ENCODE data around the gene PHLDA3. TPM values are rescaled to one million over a fixed set of nuclear protein-coding genes. Genes with fewer than 3 reads are reported as not detected.
A peak's percentile ranks its signal among the peaks of the same experiment; 100 is the strongest.

Gene PHLDA3
- total RNA-seq, 2 experiments from 2014 or later = 2.2 to 3.5 TPM

DNA sequence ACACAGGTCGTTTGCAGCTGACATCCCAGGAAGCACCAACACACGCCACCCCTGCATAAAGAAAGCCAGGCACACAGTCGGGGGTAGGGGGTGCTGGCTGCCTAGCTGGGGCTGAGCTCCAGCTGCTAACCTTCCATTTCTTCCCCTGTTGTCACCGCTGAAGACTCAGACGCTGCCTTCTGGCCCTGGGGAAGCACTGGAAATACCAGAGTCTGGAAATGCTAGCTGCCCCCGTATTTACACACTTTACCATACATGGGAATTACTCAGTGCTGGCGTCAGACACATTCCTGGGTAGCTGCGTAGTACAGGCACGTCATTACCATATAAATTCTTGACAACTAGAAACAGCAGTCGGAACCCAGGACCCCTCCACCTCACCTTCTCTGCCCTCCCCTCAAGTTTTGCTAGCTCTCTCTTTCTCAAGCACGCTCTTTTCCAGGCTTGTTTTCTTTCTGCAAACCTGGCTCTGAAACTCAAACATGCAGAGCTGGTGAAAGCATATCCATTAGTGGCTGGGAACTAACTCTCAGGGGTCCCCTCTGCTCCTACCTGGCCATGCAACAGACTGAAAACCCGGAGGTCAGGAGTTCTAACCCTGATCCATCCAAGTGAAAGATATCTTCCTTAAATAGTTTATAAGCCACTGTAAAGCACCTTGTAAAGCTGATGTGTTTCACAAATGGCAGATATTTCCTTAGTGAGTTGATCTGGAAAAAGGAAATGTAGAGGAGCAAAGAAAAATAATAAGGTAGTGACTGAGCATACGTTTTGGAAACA, 34.6 kb upstream of the PHLDA3 start:
- ChIA-PET POLR2A (no interaction called here), CTCF (interaction anchor here (0.5 to 8.1 kb wide), 7 partner anchors 8 to 599 kb away, joined by 3 to 94 read pairs (median 5); no protein-coding TSS in a partner anchor)
- H3K36me3 Mint-ChIP-seq (ENCODE audit: low read depth) = peaks cover 1% of the 10 kb centered on the region
- intact Hi-C loops (cut with DNase I, micrococcal nuclease) = loop anchor here in 1 of 2 experiments (10.0 kb wide), 1 partner anchor 641 kb away; the partner anchor contains the start of gene ARL8A
- H3K4me1 Mint-ChIP-seq = peaks cover 31% of the 10 kb centered on the region
- ATAC-seq (no peak), DNase-seq (no peak)
- no peaks in the 10 kb centered on the region for H3K9me3 Mint-ChIP-seq (ENCODE audit: low read depth)
- H3K27ac Mint-ChIP-seq = no peak overlapping the region
- H3K27me3 Mint-ChIP-seq = no peaks in the 10 kb centered on the region
- H3K4me3 Mint-ChIP-seq = no peak overlapping the region

DNA sequence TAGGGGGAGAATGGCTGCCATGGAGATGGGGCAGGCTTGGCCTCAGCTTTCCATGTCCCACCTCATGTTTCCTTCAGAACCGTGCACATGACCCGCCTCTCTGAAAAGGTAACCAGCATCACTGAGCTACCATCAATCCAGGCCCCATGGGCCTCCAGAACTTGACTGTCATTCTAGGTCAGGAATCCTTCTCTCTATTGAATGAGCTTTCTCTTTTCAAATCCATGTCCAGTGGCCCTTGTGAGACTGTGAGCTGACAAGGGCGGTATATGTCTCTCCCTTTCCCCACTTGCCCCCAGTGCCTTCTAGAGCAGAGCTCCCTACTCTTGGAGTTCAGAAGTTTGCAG, 33.5 kb upstream of the PHLDA3 start:
- ATAC-seq (no peak), DNase-seq (no peak)
- POLR2A ChIA-PET = no interaction called here
- H3K27me3 Mint-ChIP-seq = no peaks in the 10 kb centered on the region
- H3K4me1 Mint-ChIP-seq = peaks cover 26% of the 10 kb centered on the region
- no peak overlapping the region for H3K4me3 Mint-ChIP-seq
- CTCF ChIA-PET = interaction anchor here (0.5 to 8.1 kb wide), 7 partner anchors 9 to 957 kb away, joined by 3 to 94 read pairs (median 3); no protein-coding TSS in a partner anchor
- H3K9me3 Mint-ChIP-seq (ENCODE audit: low read depth) = no peaks in the 10 kb centered on the region
- no peak overlapping the region for H3K27ac Mint-ChIP-seq
- no peaks in the 10 kb centered on the region for H3K36me3 Mint-ChIP-seq (ENCODE audit: low read depth)
- intact Hi-C loops (cut with DNase I, micrococcal nuclease) = loop anchor here in 1 of 2 experiments (10.0 kb wide), 1 partner anchor 642 kb away; the partner anchor contains the start of gene ARL8A

DNA sequence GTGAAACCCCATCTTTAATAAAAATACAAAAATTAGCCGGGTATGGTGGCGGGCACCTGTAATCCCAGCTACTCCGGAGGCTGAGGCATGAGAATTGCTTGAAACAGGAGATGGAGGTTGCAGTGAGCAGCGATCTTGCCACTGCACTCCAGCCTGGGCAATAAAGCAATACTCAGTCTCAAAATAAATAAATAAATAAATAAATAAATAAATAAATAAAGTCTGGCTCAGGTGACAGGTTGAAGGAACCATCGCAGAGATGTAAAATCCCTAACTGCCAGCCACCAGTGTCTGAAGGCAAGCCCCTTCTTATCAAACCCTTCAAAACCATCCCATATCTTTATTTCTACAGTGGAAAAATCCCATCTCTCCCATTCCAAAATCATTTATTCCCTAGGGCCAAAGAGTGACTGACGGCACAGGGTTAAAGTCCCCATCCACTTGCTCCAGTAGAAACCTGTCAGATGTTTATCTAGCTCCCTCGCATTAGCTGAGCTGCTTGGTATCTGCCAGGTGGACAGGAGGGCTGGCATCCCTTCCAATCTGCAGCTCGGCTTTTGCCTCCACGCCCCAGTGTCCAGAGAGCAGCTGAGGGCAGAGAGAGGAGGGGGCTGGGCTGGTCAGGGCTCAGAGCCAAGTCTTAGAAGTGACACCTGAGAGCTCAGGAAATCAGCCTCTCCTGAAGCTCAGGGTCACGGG, 33.0 kb upstream of the PHLDA3 start:
- Mint-ChIP-seq H3K4me1 (peaks cover 22% of the 10 kb centered on the region), H3K36me3 (ENCODE audit: low read depth) (no peaks in the 10 kb centered on the region), H3K27me3 (no peaks in the 10 kb centered on the region), H3K4me3 (no peak overlapping the region), H3K9me3 (ENCODE audit: low read depth) (no peaks in the 10 kb centered on the region), H3K27ac (no peak overlapping the region)
- ChIA-PET CTCF (interaction anchor here (0.6 to 8.1 kb wide), 4 partner anchors 10 to 248 kb away, joined by 3 to 94 read pairs (median 26); no protein-coding TSS in a partner anchor), POLR2A (no interaction called here)
- DNase-seq = no peak
- no peak for ATAC-seq
- intact Hi-C loops (cut with DNase I, micrococcal nuclease) = loop anchor here in 1 of 2 experiments (10.0 kb wide), 1 partner anchor 643 kb away; the partner anchor contains the start of gene ARL8A

DNA sequence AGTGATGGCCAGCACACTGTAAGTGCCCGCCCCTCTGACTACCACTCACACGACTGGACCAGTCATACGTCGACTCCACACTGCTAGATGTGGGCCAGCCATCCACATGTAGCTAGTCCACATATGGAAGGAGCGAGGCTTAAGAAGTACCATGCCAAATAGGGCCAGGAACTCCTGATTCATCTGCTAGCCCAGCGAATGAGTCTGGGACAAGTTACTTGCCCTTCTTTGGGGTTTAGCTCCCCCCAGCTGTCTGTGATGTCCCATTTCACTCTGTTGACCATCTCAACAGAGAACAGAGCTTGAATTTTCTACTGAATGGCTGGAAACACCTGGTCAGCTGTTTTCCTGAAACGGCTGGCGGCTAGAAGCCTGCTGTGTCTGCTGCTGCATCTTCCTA, 32.2 kb upstream of the PHLDA3 start:
- no peak overlapping the region for H3K4me3 Mint-ChIP-seq
- ATAC-seq = no peak
- no peaks in the 10 kb centered on the region for H3K9me3 Mint-ChIP-seq (ENCODE audit: low read depth)
- no peaks in the 10 kb centered on the region for H3K36me3 Mint-ChIP-seq (ENCODE audit: low read depth)
- no peak overlapping the region for H3K27ac Mint-ChIP-seq
- peaks cover 19% of the 10 kb centered on the region for H3K4me1 Mint-ChIP-seq
- intact Hi-C loops (cut with DNase I, micrococcal nuclease) = loop anchor here in 1 of 2 experiments (10.0 kb wide), 1 partner anchor 644 kb away; the partner anchor contains the start of gene ARL8A
- no peaks in the 10 kb centered on the region for H3K27me3 Mint-ChIP-seq
- ChIA-PET POLR2A (no interaction called here), CTCF (interaction anchor here (0.7 to 8.1 kb wide), 6 partner anchors 9 to 1880 kb away, joined by 3 to 94 read pairs (median 6); no protein-coding TSS in a partner anchor)
- DNase-seq = no peak

DNA sequence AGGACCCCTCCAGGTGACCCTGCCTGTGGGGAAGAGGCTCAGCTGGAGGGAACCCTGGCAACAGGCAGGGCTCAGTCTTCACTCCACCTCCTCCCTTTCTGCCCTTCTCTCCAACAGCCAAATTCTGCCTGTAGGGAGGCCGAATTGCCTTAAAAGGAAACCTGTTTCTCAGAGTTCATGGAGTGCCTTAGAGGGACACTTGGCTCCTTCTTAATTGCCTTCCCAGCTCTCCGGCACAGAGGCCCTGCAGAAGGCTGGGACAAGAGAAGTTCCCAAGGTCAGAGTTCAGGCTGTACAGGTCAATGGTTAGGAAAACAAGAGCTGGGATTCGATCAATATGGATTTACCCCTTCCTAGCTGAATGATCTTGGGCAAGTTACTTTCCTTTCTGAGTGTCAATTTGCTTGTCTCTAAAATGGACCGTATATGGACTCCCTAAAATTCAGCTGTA, 31.7 kb upstream of the PHLDA3 start:
- H3K4me1 Mint-ChIP-seq = peaks cover 14% of the 10 kb centered on the region
- no peak for DNase-seq
- H3K27ac Mint-ChIP-seq = no peak overlapping the region
- no peak for ATAC-seq
- intact Hi-C loops (cut with DNase I, micrococcal nuclease) = loop anchor here in 1 of 2 experiments (10.0 kb wide), 1 partner anchor 644 kb away; the partner anchor contains the start of gene ARL8A
- no peak overlapping the region for H3K4me3 Mint-ChIP-seq
- no peaks in the 10 kb centered on the region for H3K27me3 Mint-ChIP-seq
- CTCF ChIA-PET = interaction anchor here (0.7 to 8.1 kb wide), 6 partner anchors 9 to 1880 kb away, joined by 3 to 94 read pairs (median 6); no protein-coding TSS in a partner anchor
- POLR2A ChIA-PET = no interaction called here
- no peaks in the 10 kb centered on the region for H3K9me3 Mint-ChIP-seq (ENCODE audit: low read depth)
- no peaks in the 10 kb centered on the region for H3K36me3 Mint-ChIP-seq (ENCODE audit: low read depth)

DNA sequence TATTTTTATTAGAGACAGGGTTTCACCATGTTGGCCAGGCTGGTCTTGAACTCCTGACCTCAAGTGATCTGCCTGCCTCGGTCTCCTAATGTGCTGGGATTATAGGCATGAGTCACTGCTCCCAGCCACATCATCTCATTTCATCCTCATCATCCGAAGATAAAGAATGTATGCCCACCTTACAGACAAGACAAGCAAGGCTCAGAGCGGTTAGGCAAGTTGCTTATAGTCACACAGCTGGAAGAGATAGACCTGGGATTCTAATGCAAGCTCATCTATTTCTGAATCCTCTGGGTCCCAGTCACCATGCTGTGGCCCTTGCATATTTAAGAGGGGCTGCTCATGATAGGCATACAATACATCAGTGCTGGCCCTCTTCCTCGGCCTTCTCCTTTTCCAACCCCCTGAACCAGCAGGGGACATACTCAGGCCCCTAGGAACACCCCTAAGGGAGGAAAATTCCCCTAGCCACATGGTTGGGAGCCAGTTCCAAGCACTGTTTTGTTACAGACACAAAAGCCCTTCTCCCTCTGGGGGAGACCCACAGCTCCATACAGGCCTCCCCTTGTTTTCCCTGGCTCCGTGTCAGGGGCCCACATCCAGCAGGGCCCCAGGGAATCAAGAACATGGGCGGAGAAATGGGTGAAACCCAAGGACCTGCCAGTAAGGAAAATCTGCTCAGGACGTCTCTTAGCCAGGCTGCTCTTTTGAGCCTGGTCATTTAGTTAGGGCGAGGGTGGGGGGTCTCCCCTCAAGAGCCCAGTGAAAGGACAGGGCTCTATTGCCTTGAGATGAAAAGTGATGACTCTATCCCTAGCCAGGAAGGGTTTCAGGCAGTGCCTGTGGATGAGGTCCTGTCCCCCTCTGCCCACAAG, 31.0 kb upstream of the PHLDA3 start:
- POLR2A ChIA-PET = no interaction called here
- H3K9me3 Mint-ChIP-seq (ENCODE audit: low read depth) = no peaks in the 10 kb centered on the region

DNA sequence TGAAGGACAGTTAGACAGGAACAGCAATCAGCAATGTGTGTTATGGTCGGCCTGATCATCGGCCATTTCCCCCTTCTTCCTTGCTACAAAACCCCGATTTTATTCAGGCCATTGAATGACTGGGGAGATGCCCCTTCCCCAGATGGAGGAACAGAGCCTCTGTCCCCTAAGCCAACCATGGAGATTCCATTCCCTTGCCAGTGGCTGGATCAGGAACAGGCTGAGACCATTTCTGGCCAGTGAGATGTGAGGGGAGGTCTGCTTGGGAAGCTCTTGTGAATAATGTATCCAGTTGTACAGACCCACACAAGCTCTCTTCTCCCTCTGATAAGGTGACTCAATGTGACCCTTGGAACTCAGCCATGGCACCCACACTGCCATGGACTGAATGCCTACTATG, 30.2 kb upstream of the PHLDA3 start:
- H3K36me3 Mint-ChIP-seq (ENCODE audit: low read depth) = peaks cover 7% of the 10 kb centered on the region
- intact Hi-C loops (cut with DNase I, micrococcal nuclease) = no loop called here
- DNase-seq (no peak), ATAC-seq (no peak)
- no peaks in the 10 kb centered on the region for H3K9me3 Mint-ChIP-seq (ENCODE audit: low read depth)
- H3K4me1 Mint-ChIP-seq = peaks cover 4% of the 10 kb centered on the region
- ChIA-PET POLR2A (no interaction called here), CTCF (interaction anchor here (1.8 to 8.1 kb wide), 3 partner anchors 13 to 19 kb away, joined by 4 to 94 read pairs (median 45); no protein-coding TSS in a partner anchor)
- no peak overlapping the region for H3K4me3 Mint-ChIP-seq
- H3K27me3 Mint-ChIP-seq = no peaks in the 10 kb centered on the region
- H3K27ac Mint-ChIP-seq = no peak overlapping the region

More for the DNA sequence above, 31.0 kb upstream of the PHLDA3 start:
- H3K36me3 Mint-ChIP-seq (ENCODE audit: low read depth) = peaks cover 2% of the 10 kb centered on the region
- intact Hi-C loops (cut with DNase I, micrococcal nuclease) = loop anchor here in 1 of 2 experiments (10.0 kb wide), 1 partner anchor 645 kb away; the partner anchor contains the start of gene ARL8A
- CTCF ChIA-PET = interaction anchor here (0.9 to 8.1 kb wide), 4 partner anchors 8 to 52 kb away, joined by 3 to 94 read pairs (median 26); no protein-coding TSS in a partner anchor
- H3K27me3 Mint-ChIP-seq = no peaks in the 10 kb centered on the region
- H3K27ac Mint-ChIP-seq = no peak overlapping the region
- ATAC-seq (no peak), DNase-seq (no peak)
- H3K4me1 Mint-ChIP-seq = peaks cover 8% of the 10 kb centered on the region
- no peak overlapping the region for H3K4me3 Mint-ChIP-seq

DNA sequence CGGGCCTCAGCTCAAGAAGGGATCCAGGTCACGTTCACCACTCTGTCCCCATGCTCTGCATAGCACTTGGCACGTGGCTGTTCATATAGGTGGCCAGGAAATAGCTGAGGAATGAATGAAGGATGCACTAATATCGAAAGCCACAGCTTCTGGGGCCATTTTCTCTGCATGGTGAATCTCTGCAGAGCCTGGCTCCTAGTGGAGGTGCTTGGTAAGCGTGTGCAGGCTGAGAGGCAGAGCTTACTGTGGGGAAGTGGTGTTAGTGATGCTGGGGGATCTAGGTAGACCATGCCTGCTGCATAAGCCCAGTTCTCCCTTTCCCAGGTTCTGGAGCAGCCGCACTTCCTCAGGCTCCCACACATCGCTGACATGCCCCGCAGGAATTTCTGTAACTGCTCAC, 29.6 kb upstream of the PHLDA3 start:
- Mint-ChIP-seq H3K4me3 (no peak overlapping the region), H3K4me1 (peaks cover 2% of the 10 kb centered on the region), H3K9me3 (ENCODE audit: low read depth) (no peaks in the 10 kb centered on the region), H3K36me3 (ENCODE audit: low read depth) (peaks cover 13% of the 10 kb centered on the region), H3K27ac (no peak overlapping the region), H3K27me3 (no peaks in the 10 kb centered on the region)
- intact Hi-C loops (cut with DNase I, micrococcal nuclease) = no loop called here
- no peak for ATAC-seq
- CTCF ChIA-PET = interaction anchor here (1.8 to 8.1 kb wide), 3 partner anchors 13 to 18 kb away, joined by 4 to 94 read pairs (median 45); no protein-coding TSS in a partner anchor
- POLR2A ChIA-PET = no interaction called here
- DNase-seq = no peak

DNA sequence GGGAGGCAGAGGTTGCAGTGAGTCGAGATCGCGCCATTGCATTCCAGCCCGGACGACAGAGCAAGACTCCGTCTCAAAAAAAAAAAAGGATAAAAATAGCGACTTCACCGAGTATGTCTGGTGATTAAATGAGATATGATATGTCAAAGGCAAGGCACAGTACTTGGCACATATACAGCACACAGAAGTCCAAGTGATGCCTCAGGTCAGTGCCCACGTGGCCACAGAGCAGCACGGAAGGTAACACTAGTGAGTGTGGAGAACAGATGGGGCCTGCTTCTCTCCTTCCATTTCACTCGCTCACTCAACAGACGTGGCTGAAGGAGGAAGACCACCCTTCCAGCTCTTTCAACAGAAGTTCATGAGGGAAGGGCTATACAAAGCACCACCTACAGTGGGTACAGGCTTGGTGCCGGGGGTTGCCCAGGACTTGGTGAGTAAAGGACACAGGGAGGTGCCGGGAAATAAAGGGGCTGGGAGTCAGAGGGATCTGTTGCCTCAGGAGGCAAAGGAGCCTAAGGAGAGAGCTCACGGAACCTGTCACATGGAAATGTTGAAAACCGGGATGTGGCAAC, 29.0 kb upstream of the PHLDA3 start:
- H3K4me1 Mint-ChIP-seq = no peaks in the 10 kb centered on the region
- no peaks in the 10 kb centered on the region for H3K27me3 Mint-ChIP-seq
- H3K27ac Mint-ChIP-seq = no peak overlapping the region
- ChIA-PET POLR2A (no interaction called here), CTCF (interaction anchor here (1.8 to 8.1 kb wide), 3 partner anchors 14 to 18 kb away, joined by 4 to 94 read pairs (median 45); no protein-coding TSS in a partner anchor)
- intact Hi-C loops (cut with DNase I, micrococcal nuclease) = no loop called here
- no peak overlapping the region for H3K4me3 Mint-ChIP-seq
- H3K36me3 Mint-ChIP-seq (ENCODE audit: low read depth) = peaks cover 19% of the 10 kb centered on the region
- ATAC-seq (no peak), DNase-seq (no peak)
- H3K9me3 Mint-ChIP-seq (ENCODE audit: low read depth) = no peaks in the 10 kb centered on the region

DNA sequence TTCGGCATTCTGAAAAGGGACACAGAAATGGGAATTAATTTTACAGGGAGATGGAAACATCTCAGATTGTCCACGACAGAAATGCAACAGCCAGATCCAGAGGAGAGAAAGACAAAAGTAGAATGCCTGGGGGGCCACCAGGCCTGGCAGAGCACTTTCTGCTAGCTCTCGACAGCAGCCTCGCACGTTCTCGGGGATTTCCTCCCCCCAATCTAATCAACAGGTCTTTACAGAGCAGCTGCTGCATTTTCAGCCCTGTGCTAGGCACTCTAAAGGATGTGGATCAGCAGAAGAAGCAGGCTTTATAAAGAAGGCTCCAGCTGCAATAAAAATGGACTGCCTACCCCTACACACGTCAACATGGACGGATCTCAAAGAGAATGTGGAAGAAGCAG, 27.3 kb upstream of the PHLDA3 start:
- intact Hi-C loops (cut with DNase I, micrococcal nuclease) = no loop called here
- ATAC-seq (no peak), DNase-seq (no peak)
- Mint-ChIP-seq H3K27ac (peak overlapping the region; percentile 20), H3K36me3 (ENCODE audit: low read depth) (peaks cover 19% of the 10 kb centered on the region), H3K27me3 (no peaks in the 10 kb centered on the region), H3K4me3 (no peak overlapping the region), H3K9me3 (ENCODE audit: low read depth) (no peaks in the 10 kb centered on the region), H3K4me1 (no peaks in the 10 kb centered on the region)
- ChIA-PET POLR2A (no interaction called here), CTCF (interaction anchor here (1.0 to 2.1 kb wide), 5 partner anchors 10 to 60 kb away, joined by 4 to 11 read pairs (median 5); no protein-coding TSS in a partner anchor)

Data from activated CD4-positive, alpha-beta T cell treated with anti-CD3 and anti-CD28 coated beads for 36 hours (primary cell).